ENCODE data around the gene KRTAP5-8.
"Not testable (repeated sequence)": the region's sequence is repeated elsewhere in the genome, so short reads cannot be mapped to it uniquely, and the experiment has no call there.

KRTAP5-8 gene

DNA sequence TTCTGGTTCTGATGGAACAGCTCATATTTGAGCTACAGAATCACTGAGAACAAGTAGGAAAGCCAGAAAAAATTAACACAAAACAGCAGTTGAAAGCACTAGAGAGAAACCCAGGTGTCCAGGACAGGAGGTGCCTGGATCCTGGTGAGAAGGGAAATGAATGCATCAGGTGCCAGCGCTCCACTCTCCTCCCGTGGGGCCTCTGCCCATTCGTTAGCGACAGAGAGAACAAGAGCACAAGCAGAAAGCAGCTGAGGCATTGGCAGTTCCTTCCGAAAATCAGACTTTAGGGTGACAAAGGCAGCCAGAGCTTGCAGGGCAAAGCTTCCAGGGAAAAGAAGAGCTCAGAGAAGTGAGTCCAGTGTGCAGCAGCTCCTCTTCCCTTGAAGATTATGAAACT, 30.7 kb upstream of the KRTAP5-8 start:
- H3K9me3 ChIP-seq (ENCODE audit: control insufficient read depth, low read length), result peaks cover 4% of the 10 kb centered on the region
- no peak overlapping the region for H3K27ac ChIP-seq (ENCODE audit: insufficient read depth, low read length, poor library complexity, severe bottlenecking)

DNA sequence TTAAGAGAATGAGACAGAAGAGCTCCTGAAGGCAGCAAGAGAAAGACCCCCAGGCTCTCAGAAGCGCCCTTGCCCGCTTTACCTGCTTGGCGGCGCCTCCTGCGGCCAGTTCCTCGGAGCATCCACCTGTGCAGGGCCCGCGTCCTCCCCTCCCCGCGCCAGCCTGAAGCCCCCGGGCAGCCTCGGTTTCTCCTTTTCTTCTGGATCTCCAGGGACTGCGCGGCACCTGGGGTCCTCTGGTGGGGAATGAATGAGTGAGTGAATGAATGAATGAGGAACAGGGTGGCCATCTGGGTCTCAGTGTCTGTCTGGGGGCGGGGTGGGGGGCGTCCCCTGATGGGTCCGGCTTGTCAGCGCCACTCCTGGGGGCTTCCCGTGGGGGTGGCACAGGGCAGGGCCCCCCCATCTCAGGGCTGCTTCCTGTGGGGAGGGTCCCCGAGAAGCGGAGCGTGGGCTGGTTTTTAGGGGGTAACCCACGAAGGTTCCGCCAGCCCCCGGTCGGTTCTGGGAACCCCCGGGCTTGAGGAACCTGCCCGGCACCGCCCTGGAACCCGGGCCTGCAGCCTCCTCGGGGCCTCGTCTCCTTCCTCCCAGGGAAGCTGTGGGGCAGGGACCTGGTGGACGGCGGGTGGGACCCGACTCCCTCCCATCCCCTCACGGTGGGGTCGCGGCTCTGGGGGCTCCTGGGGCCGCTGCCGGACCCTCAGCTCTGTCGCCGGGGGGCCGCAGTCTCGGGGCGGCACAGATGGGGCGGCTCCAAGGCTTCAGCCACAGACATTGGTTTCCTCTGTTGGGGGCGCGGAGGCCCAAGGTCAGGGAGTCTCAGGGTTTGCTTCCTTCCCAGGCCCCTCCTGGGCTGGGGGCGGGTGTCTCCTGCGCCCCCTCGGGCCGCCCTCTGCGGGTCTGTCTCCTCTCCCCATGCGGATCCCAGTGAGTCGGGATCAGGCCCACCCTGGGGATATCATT, 19.0 kb upstream of the KRTAP5-8 start:
- Histone ChIP-seq H3K9me3 (ENCODE audit: control insufficient read depth, low read length) (no peaks in the 10 kb centered on the region), H3K36me3 (ENCODE audit: control insufficient read depth, insufficient read depth, low read length) (no peaks in the 10 kb centered on the region), H3K27me3 (replicated peaks; ENCODE audit: control insufficient read depth, insufficient read depth, low read length, poor library complexity, severe bottlenecking) (no peaks in the 10 kb centered on the region), H3K27ac (ENCODE audit: insufficient read depth, low read length, poor library complexity, severe bottlenecking) (no peak overlapping the region), H3K4me1 (ENCODE audit: control insufficient read depth, insufficient read depth, low read length, poor library complexity, severe bottlenecking) (no peaks in the 10 kb centered on the region), H3K4me3 (ENCODE audit: insufficient read depth, low read depth, low read length, poor library complexity, severe bottlenecking) (no peak overlapping the region)
- no peak for DNase-seq

More for the DNA sequence above, 30.7 kb upstream of the KRTAP5-8 start:
- no peak overlapping the region for H3K4me3 ChIP-seq (ENCODE audit: insufficient read depth, low read depth, low read length, poor library complexity, severe bottlenecking)
- H3K27me3 ChIP-seq (replicated peaks; ENCODE audit: control insufficient read depth, insufficient read depth, low read length, poor library complexity, severe bottlenecking), result no peaks in the 10 kb centered on the region
- DNase-seq, result no peak
- no peaks in the 10 kb centered on the region for H3K4me1 ChIP-seq (ENCODE audit: control insufficient read depth, insufficient read depth, low read length, poor library complexity, severe bottlenecking)
- peaks cover 7% of the 10 kb centered on the region for H3K36me3 ChIP-seq (ENCODE audit: control insufficient read depth, insufficient read depth, low read length)

DNA sequence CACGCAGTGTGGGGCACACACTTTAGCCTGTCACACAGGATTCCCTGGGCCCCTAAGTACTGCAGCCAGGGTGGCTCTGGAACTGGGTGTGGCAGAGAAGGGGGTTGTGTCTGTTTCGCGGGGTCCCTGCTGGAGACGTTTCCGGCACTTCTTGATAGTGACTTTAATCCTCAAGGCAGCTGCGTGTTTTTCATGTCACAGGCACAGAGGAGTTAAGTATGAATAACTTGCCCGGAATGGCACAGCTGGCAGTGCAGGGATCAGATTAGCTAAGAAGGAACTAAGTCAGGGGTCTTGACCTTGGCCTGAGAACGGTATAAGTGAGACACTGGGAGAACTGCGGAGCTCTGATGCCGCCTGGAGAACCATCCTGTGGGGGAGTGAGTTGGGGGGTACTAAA, 18.3 kb upstream of the KRTAP5-8 start:
- no peak overlapping the region for H3K27ac ChIP-seq (ENCODE audit: insufficient read depth, low read length, poor library complexity, severe bottlenecking)
- H3K9me3 ChIP-seq (ENCODE audit: control insufficient read depth, low read length), result no peaks in the 10 kb centered on the region
- no peak overlapping the region for H3K4me3 ChIP-seq (ENCODE audit: insufficient read depth, low read depth, low read length, poor library complexity, severe bottlenecking)
- H3K27me3 ChIP-seq (replicated peaks; ENCODE audit: control insufficient read depth, insufficient read depth, low read length, poor library complexity, severe bottlenecking), result no peaks in the 10 kb centered on the region
- H3K36me3 ChIP-seq (ENCODE audit: control insufficient read depth, insufficient read depth, low read length), result no peaks in the 10 kb centered on the region
- no peak for DNase-seq
- H3K4me1 ChIP-seq (ENCODE audit: control insufficient read depth, insufficient read depth, low read length, poor library complexity, severe bottlenecking), result no peaks in the 10 kb centered on the region

DNA sequence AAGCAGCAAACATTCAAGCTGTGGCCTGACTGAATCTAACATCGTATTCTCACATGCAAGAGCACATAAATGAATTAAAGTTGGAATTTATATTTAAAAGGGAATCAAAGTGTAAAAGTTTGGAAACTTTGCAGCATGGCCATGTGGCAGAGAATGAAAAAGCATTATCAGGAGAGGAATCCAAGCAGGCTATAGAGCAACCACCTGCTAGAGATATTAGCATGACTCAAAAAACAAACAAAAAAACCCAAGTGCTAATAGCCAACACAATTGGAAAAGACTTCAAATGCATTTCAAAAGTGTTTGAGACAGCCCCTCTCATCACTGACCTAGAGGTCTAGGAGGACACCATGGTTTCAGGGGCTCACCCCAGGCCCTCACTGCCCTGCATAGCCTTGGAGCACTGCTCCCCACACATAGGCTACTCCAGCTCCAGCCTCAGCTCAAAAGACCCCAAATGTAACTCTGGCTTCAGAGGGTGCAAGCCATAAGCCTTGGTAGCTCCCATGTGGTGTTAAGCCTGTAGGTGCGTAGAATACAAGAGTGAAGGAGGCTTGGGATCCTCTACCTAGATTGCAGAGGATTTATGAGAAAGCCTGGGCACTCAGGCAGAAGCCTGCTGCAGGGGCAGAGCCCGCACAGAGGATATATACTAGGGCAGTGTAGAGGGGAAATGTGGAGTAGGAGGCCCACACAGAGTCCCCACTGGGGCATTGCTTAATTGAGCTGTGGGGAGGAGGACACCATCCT, 12.5 kb upstream of the KRTAP5-8 start:
- no peaks in the 10 kb centered on the region for H3K9me3 ChIP-seq (ENCODE audit: control insufficient read depth, low read length)
- H3K4me3 ChIP-seq (ENCODE audit: insufficient read depth, low read depth, low read length, poor library complexity, severe bottlenecking), result no peak overlapping the region
- no peak for DNase-seq
- no peaks in the 10 kb centered on the region for H3K36me3 ChIP-seq (ENCODE audit: control insufficient read depth, insufficient read depth, low read length)
- H3K27ac ChIP-seq (ENCODE audit: insufficient read depth, low read length, poor library complexity, severe bottlenecking), result no peak overlapping the region
- H3K4me1 ChIP-seq (ENCODE audit: control insufficient read depth, insufficient read depth, low read length, poor library complexity, severe bottlenecking), result no peaks in the 10 kb centered on the region
- no peaks in the 10 kb centered on the region for H3K27me3 ChIP-seq (replicated peaks; ENCODE audit: control insufficient read depth, insufficient read depth, low read length, poor library complexity, severe bottlenecking)

DNA sequence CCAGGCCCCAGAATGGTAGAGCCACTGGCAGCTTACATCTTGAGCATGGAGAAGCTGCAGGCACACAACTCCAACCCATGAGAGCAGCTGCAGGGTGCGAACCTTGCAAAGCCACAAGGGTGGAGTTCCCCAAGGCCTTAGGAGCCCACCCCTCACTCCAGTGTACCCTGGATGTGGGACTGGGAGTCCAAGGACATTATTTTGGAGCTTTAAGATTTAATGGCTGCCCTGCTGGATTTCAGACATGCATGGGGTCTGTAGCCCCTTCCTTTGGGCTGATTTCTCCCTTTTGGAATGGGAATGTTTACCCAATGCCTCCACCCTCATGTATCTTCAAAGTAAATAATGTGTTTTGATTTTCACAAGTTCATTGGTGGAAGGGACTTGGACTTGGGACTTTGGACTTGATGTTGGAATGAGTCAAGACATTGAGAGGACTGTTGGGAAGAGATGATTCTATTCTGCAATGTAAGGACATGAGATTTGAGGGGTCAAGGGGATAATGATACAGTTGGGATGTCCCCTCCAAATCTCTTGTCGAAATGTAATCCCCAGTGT, 11.8 kb upstream of the KRTAP5-8 start:
- DNase-seq, result no peak
- H3K4me1 ChIP-seq (ENCODE audit: control insufficient read depth, insufficient read depth, low read length, poor library complexity, severe bottlenecking), result no peaks in the 10 kb centered on the region
- no peak overlapping the region for H3K27ac ChIP-seq (ENCODE audit: insufficient read depth, low read length, poor library complexity, severe bottlenecking)
- no peaks in the 10 kb centered on the region for H3K27me3 ChIP-seq (replicated peaks; ENCODE audit: control insufficient read depth, insufficient read depth, low read length, poor library complexity, severe bottlenecking)
- no peaks in the 10 kb centered on the region for H3K36me3 ChIP-seq (ENCODE audit: control insufficient read depth, insufficient read depth, low read length)
- H3K4me3 ChIP-seq (ENCODE audit: insufficient read depth, low read depth, low read length, poor library complexity, severe bottlenecking), result no peak overlapping the region
- H3K9me3 ChIP-seq (ENCODE audit: control insufficient read depth, low read length), result no peaks in the 10 kb centered on the region

DNA sequence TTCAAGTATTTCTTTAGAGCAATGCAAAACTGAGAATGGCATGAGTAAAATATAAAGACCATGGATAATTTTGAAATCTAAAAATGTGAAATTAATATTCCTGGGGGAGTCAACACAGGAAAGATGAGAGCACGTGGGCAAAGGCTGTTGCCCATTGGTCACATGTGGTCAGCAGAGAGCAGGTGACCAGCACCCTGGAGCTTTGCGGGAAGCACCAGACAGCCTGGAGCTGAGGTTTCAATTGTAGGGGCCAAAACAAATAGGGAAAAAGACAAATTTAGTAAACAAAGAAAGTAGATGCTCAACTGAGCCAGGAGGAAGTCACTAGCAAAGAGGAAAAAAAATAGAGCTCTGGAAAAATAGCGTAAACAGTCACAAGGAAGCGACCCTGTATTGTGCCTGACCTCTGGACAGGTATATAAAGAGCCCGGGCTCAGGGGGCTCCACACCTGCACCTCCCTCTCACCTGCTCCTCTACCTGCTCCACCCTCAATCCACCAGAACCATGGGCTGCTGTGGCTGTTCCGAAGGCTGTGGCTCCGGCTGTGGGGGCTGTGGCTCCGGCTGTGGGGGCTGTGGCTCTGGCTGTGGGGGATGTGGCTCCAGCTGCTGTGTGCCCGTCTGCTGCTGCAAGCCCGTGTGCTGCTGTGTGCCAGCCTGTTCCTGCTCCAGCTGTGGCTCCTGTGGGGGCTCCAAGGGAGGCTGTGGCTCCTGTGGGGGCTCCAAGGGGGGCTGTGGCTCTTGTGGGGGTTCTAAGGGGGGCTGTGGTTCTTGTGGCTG, 10.8 kb upstream of the KRTAP5-8 start, which contains the start of gene KRTAP5-7:
Gene KRTAP5-7, plus strand, starts transcription at position 472 of the 780 bp plus-strand sequence. Its CDS starts 34 bp downstream, at position 506.
- not testable (repeated sequence) for H3K9me3 ChIP-seq (ENCODE audit: control insufficient read depth, low read length); H3K27me3 ChIP-seq (replicated peaks; ENCODE audit: control insufficient read depth, insufficient read depth, low read length, poor library complexity, severe bottlenecking); H3K27ac ChIP-seq (ENCODE audit: insufficient read depth, low read length, poor library complexity, severe bottlenecking); DNase-seq; H3K4me3 ChIP-seq (ENCODE audit: insufficient read depth, low read depth, low read length, poor library complexity, severe bottlenecking); H3K36me3 ChIP-seq (ENCODE audit: control insufficient read depth, insufficient read depth, low read length); H3K4me1 ChIP-seq (ENCODE audit: control insufficient read depth, insufficient read depth, low read length, poor library complexity, severe bottlenecking)

DNA sequence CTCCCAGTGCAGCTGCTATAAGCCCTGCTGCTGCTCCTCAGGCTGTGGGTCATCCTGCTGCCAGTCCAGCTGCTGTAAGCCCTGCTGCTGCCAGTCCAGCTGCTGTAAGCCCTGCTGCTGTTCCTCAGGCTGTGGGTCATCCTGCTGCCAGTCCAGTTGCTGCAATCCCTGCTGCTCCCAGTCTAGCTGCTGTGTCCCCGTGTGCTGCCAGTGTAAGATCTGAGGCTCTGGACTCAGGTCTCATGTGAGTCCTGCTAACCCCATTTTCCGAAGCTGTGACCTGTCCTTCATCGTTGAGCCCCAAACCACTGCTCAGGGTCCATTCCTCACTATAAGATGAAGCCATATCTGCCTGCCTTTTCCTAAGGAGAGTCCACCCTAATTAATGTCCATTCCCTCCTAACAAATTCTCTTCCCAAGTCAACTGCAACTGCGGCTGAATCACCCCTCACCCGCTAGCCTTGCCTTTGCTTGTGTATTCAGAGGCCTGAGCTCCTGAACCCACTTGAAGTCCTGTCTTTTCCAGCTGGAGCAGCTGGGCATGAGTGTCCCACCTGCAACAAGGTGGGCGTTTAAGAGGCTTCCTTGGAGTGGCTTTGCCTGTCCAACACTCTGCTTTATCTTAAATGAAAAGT, 10.1 kb upstream of the KRTAP5-8 start:
- Histone ChIP-seq H3K9me3 (ENCODE audit: control insufficient read depth, low read length) (no peaks in the 10 kb centered on the region), H3K4me1 (ENCODE audit: control insufficient read depth, insufficient read depth, low read length, poor library complexity, severe bottlenecking) (no peaks in the 10 kb centered on the region), H3K36me3 (ENCODE audit: control insufficient read depth, insufficient read depth, low read length) (no peaks in the 10 kb centered on the region), H3K4me3 (ENCODE audit: insufficient read depth, low read depth, low read length, poor library complexity, severe bottlenecking) (no peak overlapping the region), H3K27me3 (replicated peaks; ENCODE audit: control insufficient read depth, insufficient read depth, low read length, poor library complexity, severe bottlenecking) (no peaks in the 10 kb centered on the region), H3K27ac (ENCODE audit: insufficient read depth, low read length, poor library complexity, severe bottlenecking) (no peak overlapping the region)
- DNase-seq, result no peak

DNA sequence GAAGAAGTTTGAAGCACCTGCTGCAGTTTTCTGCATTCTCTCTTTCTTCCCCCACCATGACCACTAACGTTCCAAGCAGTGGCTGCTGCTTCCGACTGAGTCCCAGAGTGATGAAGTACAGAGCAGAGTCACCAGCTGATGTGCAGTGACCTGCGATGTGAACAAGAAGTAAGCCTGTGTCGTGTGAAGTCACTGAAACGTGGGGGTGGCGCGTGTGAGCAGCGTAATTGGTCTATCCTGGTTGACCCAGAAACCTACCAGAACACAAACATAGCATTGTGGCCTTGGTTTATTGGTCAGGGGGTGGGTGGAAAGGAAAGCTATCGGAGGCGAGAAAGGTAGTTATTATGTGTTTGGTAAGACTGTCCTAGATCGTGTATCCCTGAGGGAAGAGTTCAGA, 7.2 kb upstream of the KRTAP5-8 start:
- no peaks in the 10 kb centered on the region for H3K27me3 ChIP-seq (replicated peaks; ENCODE audit: control insufficient read depth, insufficient read depth, low read length, poor library complexity, severe bottlenecking)
- no peak overlapping the region for H3K27ac ChIP-seq (ENCODE audit: insufficient read depth, low read length, poor library complexity, severe bottlenecking)
- H3K4me3 ChIP-seq (ENCODE audit: insufficient read depth, low read depth, low read length, poor library complexity, severe bottlenecking), result no peak overlapping the region
- no peaks in the 10 kb centered on the region for H3K36me3 ChIP-seq (ENCODE audit: control insufficient read depth, insufficient read depth, low read length)
- DNase-seq, result no peak
- H3K4me1 ChIP-seq (ENCODE audit: control insufficient read depth, insufficient read depth, low read length, poor library complexity, severe bottlenecking), result no peaks in the 10 kb centered on the region
- H3K9me3 ChIP-seq (ENCODE audit: control insufficient read depth, low read length), result no peaks in the 10 kb centered on the region

DNA sequence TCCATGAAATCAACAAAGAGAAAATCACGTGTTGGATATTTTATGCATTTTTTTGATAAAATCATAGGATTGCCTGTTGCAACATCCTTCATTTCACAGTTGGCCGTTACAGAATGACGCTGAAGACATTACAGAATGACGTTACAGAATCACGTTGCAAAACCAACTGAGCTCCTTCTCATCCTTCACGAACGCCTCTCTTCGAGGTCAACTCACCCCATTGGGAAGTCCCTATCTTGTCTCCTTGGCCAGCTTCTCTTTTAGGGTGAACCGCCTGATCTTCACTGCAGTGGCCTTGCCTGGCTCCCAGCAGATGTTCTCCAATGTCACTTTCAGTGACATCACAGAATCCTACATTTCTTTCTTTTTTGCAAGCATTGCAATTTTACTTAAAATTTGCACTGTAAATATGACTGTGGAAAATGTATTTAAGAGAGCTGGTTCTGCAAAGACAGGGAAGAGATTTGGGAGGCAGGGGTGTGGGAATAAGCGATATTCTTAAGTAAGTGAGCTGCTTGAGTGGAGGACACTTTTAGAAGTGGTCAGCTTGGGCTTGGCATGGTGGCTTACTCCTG, 5.7 kb upstream of the KRTAP5-8 start:
- Histone ChIP-seq H3K4me1 (ENCODE audit: control insufficient read depth, insufficient read depth, low read length, poor library complexity, severe bottlenecking) (no peaks in the 10 kb centered on the region), H3K9me3 (ENCODE audit: control insufficient read depth, low read length) (no peaks in the 10 kb centered on the region), H3K4me3 (ENCODE audit: insufficient read depth, low read depth, low read length, poor library complexity, severe bottlenecking) (no peak overlapping the region), H3K27me3 (replicated peaks; ENCODE audit: control insufficient read depth, insufficient read depth, low read length, poor library complexity, severe bottlenecking) (no peaks in the 10 kb centered on the region), H3K36me3 (ENCODE audit: control insufficient read depth, insufficient read depth, low read length) (no peaks in the 10 kb centered on the region), H3K27ac (ENCODE audit: insufficient read depth, low read length, poor library complexity, severe bottlenecking) (no peak overlapping the region)
- no peak for DNase-seq

All from effector memory CD4-positive, alpha-beta T cell (primary cell).